SHP77 treated with DMSO at 0.1 percent for 48 hours (cell line): ENCODE measurements around the gene GPSM3.
"Not testable (repeated sequence)": the region's sequence is repeated elsewhere in the genome, so short reads cannot be mapped to it uniquely, and the experiment has no call there.

ENCODE experiments used
- DNase-seq: peaks from one replicate; lab custom pipeline; 2025; lab: John Stamatoyannopoulos, UW

Gene GPSM3

GRCh38 chr6:32187009-32187709 lies 5.3 kb downstream of the GPSM3 start:
- no peak for DNase-seq

GRCh38 chr6:32186151-32186840 lies 6.1 kb downstream of the GPSM3 start:
- not testable (repeated sequence) for DNase-seq

GRCh38 chr6:32185681-32186131 lies 6.7 kb downstream of the GPSM3 start:
- DNase-seq, result not testable (repeated sequence)

GRCh38 chr6:32184084-32184640 lies 8.3 kb downstream of the GPSM3 start, which contains the start of gene AGER:
AGER (minus strand) TSS chr6:32184253; CDS start chr6:32184222, 31 bp downstream.
- no peak for DNase-seq

GRCh38 chr6:32183483-32184083 lies 8.9 kb downstream of the GPSM3 start:
- DNase-seq, result no peak

GRCh38 chr6:32183030-32183429 lies 9.4 kb downstream of the GPSM3 start:
- no peak for DNase-seq

GRCh38 chr6:32182555-32182981 lies 9.9 kb downstream of the GPSM3 start:
- DNase-seq, result no peak

GRCh38 chr6:32181915-32182529 lies 10.4 kb downstream of the GPSM3 start:
- DNase-seq, result no peak

GRCh38 chr6:32181148-32181702 lies 11.2 kb downstream of the GPSM3 start:
- DNase-seq, result no peak

- DNase-seq, result no peak
These were observed 12.6 kb downstream of the GPSM3 start for GRCh38 chr6:32179766-32180405.

GRCh38 chr6:32178547-32179440 lies 13.6 kb downstream of the GPSM3 start:
- no peak for DNase-seq

- DNase-seq, result peak; percentile 100
These were observed 14.5 kb downstream of the GPSM3 start, which contains the start of gene RNF5 for GRCh38 chr6:32177788-32178546. RNF5 (plus strand) TSS chr6:32178405; CDS start chr6:32178512, 107 bp downstream.

GRCh38 chr6:32177183-32177787 lies 15.2 kb downstream of the GPSM3 start:
- peak; percentile 81 for DNase-seq

- no peak for DNase-seq
These were observed 15.8 kb downstream of the GPSM3 start for GRCh38 chr6:32176476-32177182.

- peak; percentile 94 for DNase-seq
These were observed 16.6 kb downstream of the GPSM3 start, which contains the start of gene AGPAT1 for GRCh38 chr6:32175711-32176475. AGPAT1 (minus strand) TSS chr6:32176084; CDS start chr6:32171496, 4,588 bp downstream.

- DNase-seq, result no peak
These were observed 17.1 kb downstream of the GPSM3 start for GRCh38 chr6:32175322-32175710.

- DNase-seq, result no peak
These were observed 18.0 kb downstream of the GPSM3 start for GRCh38 chr6:32174416-32174815.
